Loucy (cell line): Measurements from ENCODE around the gene COX6B2.
A peak's percentile ranks its signal among the peaks of the same experiment; 100 is the strongest.

ENCODE experiments used
- H2AFZ ChIP-seq: fragments of 200-600 bp; sonication (generic); 2 replicates; pipeline ENCODE4 v1.6.0; 2016; ENCODE audit warnings: antibody characterized with exemption, mild to moderate bottlenecking, low read length, moderate library complexity
- H3F3A ChIP-seq: fragments of 200-600 bp; 2 replicates; pipeline ENCODE4 v1.6.0; 2016; ENCODE audit warnings: antibody characterized with exemption, low read depth, mild to moderate bottlenecking
- H3K27me3 ChIP-seq: fragments of 200-600 bp; sonication (generic); 2 replicates; pipeline ENCODE4 v1.6.1; 2014; ENCODE audit warnings: low read length, mild to moderate bottlenecking; ENCODE audit not compliant: insufficient read depth, poor library complexity, severe bottlenecking
- H3K36me3 ChIP-seq: fragments of 200-600 bp; sonication (generic); 2 replicates; pipeline ENCODE4 v1.6.1; 2016; ENCODE audit warnings: low read length; ENCODE audit not compliant: insufficient read depth
- H3K4me1 ChIP-seq: fragments of 200-600 bp; sonication (generic); 2 replicates; pipeline ENCODE4 v1.5.1; 2014; ENCODE audit warnings: low read length, mild to moderate bottlenecking; ENCODE audit not compliant: insufficient read depth, poor library complexity, severe bottlenecking
- H3K4me2 ChIP-seq: fragments of 200-600 bp; sonication (generic); 2 replicates; pipeline ENCODE4 v1.6.0; 2014; ENCODE audit warnings: antibody characterized with exemption, low read length, low read depth, mild to moderate bottlenecking; ENCODE audit not compliant: poor library complexity, severe bottlenecking
- H3K4me3 ChIP-seq: fragments of 200-600 bp; sonication (generic); 2 replicates; pipeline ENCODE4 v1.5.1; 2014; ENCODE audit warnings: low read length, mild to moderate bottlenecking, mixed read lengths; ENCODE audit not compliant: poor library complexity, severe bottlenecking
- H3K79me2 ChIP-seq: fragments of 200-600 bp; sonication (generic); 2 replicates; pipeline ENCODE4 v1.6.1; 2014; ENCODE audit warnings: low read length; ENCODE audit not compliant: insufficient read depth
- H3K9ac ChIP-seq: fragments of 200-600 bp; sonication (generic); 2 replicates; pipeline ENCODE4 v1.6.0; 2014; ENCODE audit warnings: mild to moderate bottlenecking, low read depth, low read length, moderate library complexity; ENCODE audit not compliant: poor library complexity, severe bottlenecking
- H3K9me2 ChIP-seq: fragments of 200-600 bp; sonication (generic); replicated peaks from 2 replicates; pipeline ENCODE4 v1.6.1; 2016; ENCODE audit warnings: low read depth, low read length, mixed read lengths
- H3K9me3 ChIP-seq: fragments of 200-600 bp; sonication (generic); 2 replicates; pipeline ENCODE4 v1.6.1; 2014; ENCODE audit warnings: mild to moderate bottlenecking, antibody characterized with exemption, low read length, low read depth; ENCODE audit not compliant: insufficient read depth
- H4K20me1 ChIP-seq: fragments of 200-600 bp; sonication (generic); 2 replicates; pipeline ENCODE4 v1.6.0; 2014; ENCODE audit warnings: antibody characterized with exemption, low read length, mild to moderate bottlenecking; ENCODE audit not compliant: insufficient read depth, poor library complexity, severe bottlenecking
- CTCF ChIP-seq: fragments of 200-600 bp; sonication (generic); conservative IDR thresholded peaks from 2 replicates; pipeline ENCODE4 v1.5.1; 2014; ENCODE audit warnings: mild to moderate bottlenecking, antibody characterized with exemption, low read length
- EZH2phosphoT487 ChIP-seq: fragments of 200-600 bp; IDR thresholded peaks from 2 replicates; pipeline ENCODE4 v1.6.1; 2018; ENCODE audit warnings: antibody characterized with exemption, mild to moderate bottlenecking, moderate library complexity, borderline replicate concordance

The COX6B2 gene

GRCh38 chr19:55305983-55306562 lies 48.4 kb downstream of the COX6B2 start:
- Histone ChIP-seq H3K36me3 (no peaks in the 10 kb centered on the region), H3K4me3 (peak overlapping the region; percentile 19), H3K9ac (no peak overlapping the region), H3K4me1 (peaks cover 5% of the 10 kb centered on the region), H3K9me3 (no peaks in the 10 kb centered on the region), H3K27me3 (no peaks in the 10 kb centered on the region), H3K4me2 (peak overlapping the region; percentile 26), H4K20me1 (no peaks in the 10 kb centered on the region), H3K79me2 (no peaks in the 10 kb centered on the region), H3K9me2 (no peaks in the 10 kb centered on the region), H3F3A (no peaks in the 10 kb centered on the region), H2AFZ (peak overlapping the region; percentile 24; the same call in 1 of the 2 replicates)
- TF ChIP-seq CTCF (no peak), EZH2phosphoT487 (no peak)

- Histone ChIP-seq H4K20me1 (no peaks in the 10 kb centered on the region), H3F3A (no peaks in the 10 kb centered on the region), H3K79me2 (no peaks in the 10 kb centered on the region), H3K36me3 (no peaks in the 10 kb centered on the region), H2AFZ (peak overlapping the region; percentile 24; the same call in 1 of the 2 replicates), H3K27me3 (no peaks in the 10 kb centered on the region), H3K4me1 (peaks cover 5% of the 10 kb centered on the region), H3K9me2 (no peaks in the 10 kb centered on the region), H3K9ac (no peak overlapping the region), H3K9me3 (no peaks in the 10 kb centered on the region), H3K4me2 (peak overlapping the region; percentile 26), H3K4me3 (peak overlapping the region; percentile 19)
- TF ChIP-seq EZH2phosphoT487, result no peak
- no peak for TF ChIP-seq CTCF
Observed at GRCh38 chr19:55305491-55305890, 49.0 kb downstream of the COX6B2 start.

DNA sequence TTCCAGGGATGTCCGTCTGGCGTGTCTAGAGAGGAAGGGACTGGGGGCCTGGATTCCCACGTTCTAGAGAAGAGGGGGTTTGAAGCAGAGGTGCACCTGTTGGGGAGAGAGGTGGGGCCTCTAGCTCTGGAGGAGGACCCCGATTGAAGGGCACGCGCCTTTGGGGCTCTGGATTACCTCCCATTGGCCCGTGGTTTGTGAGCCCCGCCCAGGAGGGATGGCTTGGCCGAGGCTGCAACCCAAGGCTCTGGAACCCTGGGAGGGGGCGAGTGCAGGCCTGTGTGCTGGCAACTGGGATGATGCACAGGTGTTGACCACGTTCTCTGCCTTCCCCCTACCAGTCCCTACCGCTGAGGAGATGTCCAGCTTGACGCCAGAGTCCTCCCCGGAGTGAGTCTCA lies 49.5 kb downstream of the COX6B2 start:
- TF ChIP-seq EZH2phosphoT487 (no peak), CTCF (no peak)
- H3K9me3 ChIP-seq, result no peaks in the 10 kb centered on the region
- H3K4me2 ChIP-seq, result no peak overlapping the region
- no peaks in the 10 kb centered on the region for H3K9me2 ChIP-seq
- H3K27me3 ChIP-seq, result no peaks in the 10 kb centered on the region
- H3F3A ChIP-seq, result no peaks in the 10 kb centered on the region
- no peaks in the 10 kb centered on the region for H3K79me2 ChIP-seq
- no peak overlapping the region for H3K9ac ChIP-seq
- H3K4me1 ChIP-seq, result peaks cover 5% of the 10 kb centered on the region
- H3K36me3 ChIP-seq, result no peaks in the 10 kb centered on the region
- no peak overlapping the region for H3K4me3 ChIP-seq
- no peaks in the 10 kb centered on the region for H4K20me1 ChIP-seq
- no peak overlapping the region for H2AFZ ChIP-seq
